H1 (cell line): ENCODE measurements around the gene MIB1. TPM values are rescaled to one million over a fixed set of nuclear protein-coding genes. Genes with fewer than 3 reads are reported as not detected.

Experiments
- ATF2 ChIP-seq: IDR thresholded peaks from 2 replicates; pipeline ENCODE4 v1.6.1; 2012; ENCODE audit warnings: low read length, inconsistent platforms
- CEBPB ChIP-seq: IDR thresholded peaks from 2 replicates; pipeline ENCODE4 v1.6.1; 2012; ENCODE audit warnings: low read depth, low read length
- CHD7 ChIP-seq: fragments of 300-600 bp; sonication (generic); IDR thresholded peaks from 2 replicates; pipeline ENCODE4 v1.7.1; 2012; ENCODE audit warnings: low read length, moderate library complexity, mild to moderate bottlenecking, inconsistent platforms; ENCODE audit not compliant: insufficient replicate concordance
- E2F6 ChIP-seq: IDR thresholded peaks from 2 replicates; pipeline ENCODE4 v1.6.1; 2012; ENCODE audit warnings: inconsistent platforms
- KDM4A ChIP-seq: IDR thresholded peaks from one replicate; pipeline ENCODE4 v1.7.1; 2012; ENCODE audit warnings: low read depth, mild to moderate bottlenecking, moderate library complexity, low read length, inconsistent platforms; ENCODE audit not compliant: severe bottlenecking
- SP4 ChIP-seq: IDR thresholded peaks from 2 replicates; pipeline ENCODE4 v1.6.1; 2012; ENCODE audit warnings: low read length, inconsistent platforms
- TAF1 ChIP-seq: IDR thresholded peaks from 2 replicates; pipeline ENCODE4 v1.6.1; 2011; ENCODE audit warnings: mild to moderate bottlenecking, low read depth, low read length
- TAF7 ChIP-seq: optimal IDR thresholded peaks from 2 replicates; pipeline ENCODE3; 2011; ENCODE audit warnings: low read depth, mild to moderate bottlenecking, inconsistent platforms, low read length, moderate library complexity, borderline replicate concordance
- TEAD4 ChIP-seq: IDR thresholded peaks from 2 replicates; pipeline ENCODE4 v1.6.1; 2012; ENCODE audit warnings: low read depth, low read length, inconsistent platforms, mixed read lengths
- polyA plus RNA-seq, 7 experiments: library from polyadenylated mRNA; depleted of rRNA in 3 of 7; stranded (reverse) in 5 of 7; unstranded in 2 of 7; fragments of >200 nt in 5 of 7; fragments of 200-250 nt in 2 of 7; gene quantifications; 1 replicate in 5 of 7; 2 replicates in 1 of 7; 4 replicates in 1 of 7; pipeline versions ENCODE4 v1.2.1 to v1.2.3, GENCODE V29; 2011 to 2013; ENCODE audit warnings: missing spikeins in 2 of 7, mixed read lengths in 2 of 7
- total RNA-seq: library from RNA; stranded (reverse); fragmentation: NEBNext Ultra II Directional; extraction: Animal tissue kit (Norgen Biotek cat#: 25700); gene quantifications from 2 replicates; pipeline ENCODE4 v1.2.1, GENCODE V29; 2021

The MIB1 gene
- total and polyA plus RNA-seq, 2 of the 8 experiments (the other 6 are each of a cell fraction or from before 2014, with no cell fraction given), result 8.2 to 60.3 TPM

- no peak for TF ChIP-seq CHD7
- no peak for TF ChIP-seq TAF1
- no peak for TF ChIP-seq ATF2
- no peak for TF ChIP-seq E2F6
- TF ChIP-seq SP4, result no peak
- no peak for TF ChIP-seq KDM4A
- no peak for TF ChIP-seq TAF7
- no peak for TF ChIP-seq CEBPB
- no peak for TF ChIP-seq TEAD4
- TF ChIP-seq, all 59 proteins: peak for 0
Measured at GRCh38 chr18:21855432-21855831, 114.8 kb downstream of the MIB1 start (continued).
